ENCODE measurements around the gene ATAD3C.
"Not testable (repeated sequence)": the region's sequence is repeated elsewhere in the genome, so short reads cannot be mapped to it uniquely, and the experiment has no call there.

The ATAD3C gene

GRCh38 chr1:1452365-1452739, 2.9 kb downstream of the ATAD3C start:
- DNase-seq: not testable (repeated sequence)

GRCh38 chr1:1452882-1453281, 3.4 kb downstream of the ATAD3C start:
- no peak for DNase-seq

- not testable (repeated sequence) for DNase-seq
These were observed 5.0 kb downstream of the ATAD3C start for GRCh38 chr1:1454286-1455056.

- no peak for DNase-seq
These were observed 5.9 kb downstream of the ATAD3C start for GRCh38 chr1:1455366-1455884.

GRCh38 chr1:1455934-1456333, 6.4 kb downstream of the ATAD3C start:
- not testable (repeated sequence) for DNase-seq

- DNase-seq: not testable (repeated sequence)
These were observed 7.3 kb downstream of the ATAD3C start for GRCh38 chr1:1456683-1457255.

GRCh38 chr1:1459156-1459555, 9.7 kb downstream of the ATAD3C start:
- DNase-seq: not testable (repeated sequence)

- DNase-seq: not testable (repeated sequence)
These were observed 10.2 kb downstream of the ATAD3C start for GRCh38 chr1:1459711-1460110.

GRCh38 chr1:1460540-1461130, 11.1 kb downstream of the ATAD3C start:
- DNase-seq: no peak

GRCh38 chr1:1461721-1462317, 12.3 kb downstream of the ATAD3C start:
- no peak for DNase-seq

GRCh38 chr1:1462318-1462966, 13.0 kb downstream of the ATAD3C start:
- DNase-seq: no peak

- DNase-seq: no peak
These were observed 13.8 kb downstream of the ATAD3C start for GRCh38 chr1:1463312-1463711.

- DNase-seq: not testable (repeated sequence)
These were observed 18.9 kb downstream of the ATAD3C start for GRCh38 chr1:1468196-1468985.

- DNase-seq: no peak
These were observed 21.3 kb downstream of the ATAD3C start for GRCh38 chr1:1470626-1471388.

- DNase-seq: peak; percentile 55
These were observed 22.0 kb downstream of the ATAD3C start, which contains the start of gene ATAD3B for GRCh38 chr1:1471389-1472052. Gene ATAD3B, plus strand, starts transcription at chr1:1471765. Its CDS starts 120 bp downstream, at chr1:1471885.

GRCh38 chr1:1472053-1472876, 22.8 kb downstream of the ATAD3C start:
- DNase-seq: not testable (repeated sequence)

GRCh38 chr1:1476011-1476410, 26.5 kb downstream of the ATAD3C start:
- DNase-seq: not testable (repeated sequence)

GRCh38 chr1:1477206-1477605, 27.7 kb downstream of the ATAD3C start:
- DNase-seq: no peak

Data from NCI-H748 treated with DMSO at 0.1 percent for 48 hours (cell line).